Measurements from ENCODE around the gene MUC7. TPM values are rescaled to one million over a fixed set of nuclear protein-coding genes. Genes with fewer than 3 reads are reported as not detected.
"Not testable (repeated sequence)": the region's sequence is repeated elsewhere in the genome, so short reads cannot be mapped to it uniquely, and the experiment has no call there.

The MUC7 gene
- polyA plus RNA-seq (ENCODE audit: insufficient read depth in 1 of 5, insufficient read length in 5 of 5, low replicate concordance in 1 of 5), result not detected
- long read RNA-seq, donor 1, result 0 reads
- long read RNA-seq, donor 2, result 0 reads
- long read RNA-seq, donor 3, result 0 reads
- long read RNA-seq, donor 4, result 0 reads
- long read RNA-seq, donor 5, result 0 reads
- long read RNA-seq, donor 6, result 0 reads
- long read RNA-seq, donor 7, result 0 reads
- long read RNA-seq, donor 8, result 0 reads

- no peak for DNase-seq
These were observed at the start of gene MUC7 for GRCh38 chr4:70471897-70472296. TSS of gene MUC7 (plus strand) at chr4:70472197. CDS start at chr4:70474022, 1,825 bp downstream.

DNA sequence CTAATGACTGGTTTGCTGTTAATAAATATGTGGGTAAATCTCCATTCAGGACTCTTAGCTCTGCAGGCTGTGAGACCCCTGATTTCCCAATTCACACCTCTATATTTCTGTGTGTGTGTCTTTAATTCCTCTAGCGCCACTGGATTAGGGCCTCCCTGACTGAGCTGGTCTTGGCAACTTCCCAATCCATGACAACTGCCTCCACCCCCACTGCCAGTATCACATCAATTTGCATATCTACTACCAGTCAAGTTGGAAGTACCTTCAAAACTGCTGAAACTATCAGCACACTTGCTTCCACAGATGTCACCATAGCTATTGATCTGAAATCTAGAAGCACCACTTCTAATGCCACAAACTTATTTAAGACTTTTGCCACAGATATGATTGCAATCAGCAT, 46.7 kb upstream of the MUC7 start:
- no peak for DNase-seq

GRCh38 chr4:70426789-70427188, 45.2 kb upstream of the MUC7 start:
- no peak for DNase-seq

- DNase-seq, result no peak
These were observed 34.8 kb upstream of the MUC7 start for GRCh38 chr4:70437197-70437596.

DNA sequence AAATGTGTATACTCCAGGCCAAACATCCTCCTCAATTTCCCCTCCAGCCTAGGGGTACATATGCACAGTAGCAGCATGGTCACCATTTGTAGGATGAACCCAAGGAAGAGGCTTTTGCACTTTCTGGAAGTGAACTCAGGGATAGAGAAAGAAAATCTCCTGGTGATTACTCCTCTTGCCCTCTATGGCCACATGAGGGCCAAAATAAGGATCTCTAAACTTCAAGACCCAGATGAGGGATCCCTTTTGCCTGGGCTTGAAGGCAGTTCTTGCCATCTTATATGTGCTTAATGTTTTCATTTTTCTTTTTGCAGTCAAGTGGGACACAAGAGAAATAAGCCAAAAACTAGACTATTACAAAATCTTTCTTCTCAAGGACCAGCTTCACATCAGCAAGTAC, 29.5 kb upstream of the MUC7 start:
- no peak for DNase-seq

DNA sequence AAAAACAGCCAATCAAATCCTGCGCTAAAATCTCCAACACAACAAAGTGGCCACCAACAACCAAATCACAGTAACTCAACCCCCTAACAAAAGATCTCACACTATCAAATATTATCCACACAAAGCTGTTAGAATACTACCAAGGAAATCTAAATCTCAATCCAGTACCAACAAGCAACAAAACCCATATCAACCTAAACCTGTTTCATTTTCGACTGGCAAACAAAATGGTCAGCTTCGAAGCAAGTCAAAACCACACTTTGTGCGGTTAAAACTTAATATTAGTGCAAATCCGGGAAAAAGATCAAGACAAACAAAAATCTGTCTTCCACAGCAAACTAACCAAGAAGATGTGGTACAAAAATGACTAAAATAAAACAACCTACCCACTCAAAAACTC, 28.7 kb upstream of the MUC7 start:
- DNase-seq, result no peak

- DNase-seq, result no peak
These were observed 22.8 kb upstream of the MUC7 start for GRCh38 chr4:70449220-70449619.

DNA sequence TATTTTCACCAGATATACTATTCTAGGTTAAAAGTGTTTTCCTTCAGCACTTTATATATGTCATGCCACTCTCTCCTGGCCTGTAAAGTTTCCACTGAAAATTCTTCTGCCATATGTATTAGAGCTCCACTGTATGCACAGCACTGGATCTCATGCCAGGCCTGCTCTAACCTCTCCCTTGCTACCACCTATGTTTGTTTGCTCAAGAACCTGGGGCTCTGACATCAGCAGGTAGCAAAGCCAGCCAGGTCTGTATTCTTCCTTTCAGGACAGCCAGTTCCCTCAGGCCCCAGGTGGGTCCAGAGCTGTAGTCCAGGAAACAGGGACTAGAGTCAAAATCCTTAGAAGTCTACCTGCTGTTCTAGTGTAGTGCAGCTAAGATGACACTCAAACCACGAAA, 19.1 kb upstream of the MUC7 start:
- DNase-seq, result no peak

DNA sequence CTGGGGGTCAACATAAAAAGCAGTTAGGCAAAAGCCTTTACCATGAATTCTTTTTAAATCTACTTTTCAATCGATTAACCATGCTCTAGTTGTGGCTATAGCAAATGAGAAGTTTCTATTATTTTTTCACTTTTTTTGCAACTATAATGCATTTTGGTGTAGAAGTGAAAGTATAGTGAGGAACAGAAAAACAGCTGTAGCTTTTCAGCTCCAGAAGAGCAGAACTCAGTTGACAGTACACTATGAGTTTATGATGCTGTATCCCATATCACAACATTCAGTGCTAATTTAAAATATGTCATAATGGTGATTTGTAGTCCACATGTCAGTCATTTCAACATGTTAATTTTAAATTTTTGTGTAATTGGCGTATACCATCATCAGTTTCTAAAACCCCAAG, 8.7 kb upstream of the MUC7 start:
- DNase-seq, result no peak

DNA sequence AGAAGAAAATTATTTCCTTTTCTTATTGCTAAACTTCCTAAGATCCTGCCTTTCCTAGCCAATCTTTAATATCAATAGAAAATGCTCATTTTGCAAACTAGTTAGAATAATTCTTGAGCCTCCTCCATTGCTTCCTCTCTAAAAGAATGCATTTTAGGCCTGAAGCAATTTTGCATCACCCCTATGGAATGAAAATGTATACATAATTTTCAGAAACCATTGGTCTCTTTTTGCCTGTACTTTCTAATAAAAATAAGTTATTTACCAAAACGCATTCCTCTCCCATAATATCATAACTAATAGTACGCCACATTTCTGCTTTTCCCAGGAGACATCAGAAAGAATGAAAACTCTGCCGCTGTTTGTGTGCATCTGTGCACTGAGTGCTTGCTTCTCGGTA, 1.7 kb downstream of the MUC7 start:
- no peak for DNase-seq

- no peak for DNase-seq
These were observed 16.8 kb downstream of the MUC7 start for GRCh38 chr4:70488748-70489147.

DNA sequence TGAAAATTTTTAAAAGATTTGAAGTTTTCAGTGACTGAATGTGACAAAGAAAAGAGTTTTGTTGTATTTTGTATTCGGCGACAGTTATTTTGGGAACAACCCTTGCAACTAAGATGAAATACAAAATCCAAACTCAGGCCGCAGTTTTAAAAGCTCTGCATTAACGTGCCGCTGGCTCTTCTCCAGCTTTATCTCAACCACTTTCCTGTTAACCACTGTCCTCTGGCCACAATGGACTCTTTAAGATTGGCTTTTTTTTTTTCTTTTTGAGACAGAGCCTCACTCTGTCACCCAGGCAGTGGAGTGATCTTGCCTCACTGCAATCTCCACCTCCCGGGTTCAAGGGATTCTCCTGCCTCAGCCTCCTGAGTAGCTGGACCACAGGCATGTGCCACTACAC, 24.2 kb downstream of the MUC7 start:
- no peak for DNase-seq

GRCh38 chr4:70501838-70502237, 29.8 kb downstream of the MUC7 start:
- DNase-seq, result not testable (repeated sequence)

DNA sequence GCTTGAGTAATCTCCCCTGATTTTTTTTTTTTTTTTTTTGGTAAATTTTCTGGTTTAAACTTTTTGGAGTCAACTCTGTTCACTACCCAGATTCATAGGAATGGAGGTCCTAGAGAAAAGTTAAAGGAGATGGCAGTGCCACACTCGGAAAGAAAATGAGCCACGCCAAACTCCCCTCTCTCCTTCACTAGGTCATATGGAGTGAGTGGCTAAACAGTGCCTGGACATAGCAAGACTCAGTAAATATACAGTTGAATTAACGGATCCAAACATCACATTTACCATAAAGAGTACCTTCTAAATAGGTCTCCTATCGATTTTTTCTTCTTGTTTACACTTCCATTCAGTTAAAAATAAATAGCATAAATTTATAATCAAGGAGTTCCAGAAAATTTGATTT, 32.7 kb downstream of the MUC7 start:
- DNase-seq, result no peak

- DNase-seq, result peak; percentile 32 to 60
These were observed 33.3 kb downstream of the MUC7 start for GRCh38 chr4:70505151-70505748.

- peak; percentile 19 to 24 for DNase-seq
These were observed 36.8 kb downstream of the MUC7 start for GRCh38 chr4:70508801-70509200.

DNA sequence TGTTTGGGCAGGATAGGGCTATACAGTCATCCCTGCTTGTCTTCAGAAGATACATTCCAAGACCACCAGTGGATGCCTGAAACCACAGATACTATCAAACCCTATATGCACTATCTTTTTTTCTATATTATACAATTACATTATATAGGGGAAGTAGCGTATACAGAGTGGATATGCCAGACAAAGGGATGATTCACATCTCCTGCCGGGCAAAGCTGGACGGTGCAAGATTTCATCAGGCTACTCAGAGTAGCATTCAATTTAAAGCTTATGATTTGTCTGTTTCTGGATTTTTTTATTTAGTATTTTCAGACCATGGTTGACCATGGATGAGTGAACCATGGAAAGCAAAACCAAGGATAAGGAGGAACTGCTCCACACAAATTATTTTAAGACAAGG, 39.4 kb downstream of the MUC7 start:
- no peak for DNase-seq

- DNase-seq, result no peak
These were observed 43.6 kb downstream of the MUC7 start for GRCh38 chr4:70515367-70516250.

DNA sequence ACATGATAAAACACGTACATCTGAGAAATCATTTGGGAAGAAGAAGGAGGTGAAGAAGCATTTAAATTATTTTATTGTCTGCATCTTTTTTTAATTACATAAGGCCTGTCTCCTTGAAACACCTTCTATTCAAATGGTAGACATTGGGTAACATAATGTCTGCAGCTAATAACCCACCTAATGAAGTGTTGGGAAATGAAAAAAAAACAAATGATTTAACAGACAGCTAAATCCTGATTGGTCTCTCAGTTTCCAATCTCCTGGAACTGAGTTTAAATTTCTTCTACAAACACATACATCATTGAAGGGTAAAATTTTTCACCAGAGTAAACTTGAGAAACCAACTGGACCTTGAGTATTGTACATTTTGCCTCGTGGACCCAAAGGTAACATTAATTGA, 46.3 kb downstream of the MUC7 start, which contains the start of gene AMTN:
AMTN (plus strand) TSS at position 301 of the 400 bp plus-strand sequence. CDS start 209 bp downstream, outside the sequence.
- DNase-seq, result no peak

DNA sequence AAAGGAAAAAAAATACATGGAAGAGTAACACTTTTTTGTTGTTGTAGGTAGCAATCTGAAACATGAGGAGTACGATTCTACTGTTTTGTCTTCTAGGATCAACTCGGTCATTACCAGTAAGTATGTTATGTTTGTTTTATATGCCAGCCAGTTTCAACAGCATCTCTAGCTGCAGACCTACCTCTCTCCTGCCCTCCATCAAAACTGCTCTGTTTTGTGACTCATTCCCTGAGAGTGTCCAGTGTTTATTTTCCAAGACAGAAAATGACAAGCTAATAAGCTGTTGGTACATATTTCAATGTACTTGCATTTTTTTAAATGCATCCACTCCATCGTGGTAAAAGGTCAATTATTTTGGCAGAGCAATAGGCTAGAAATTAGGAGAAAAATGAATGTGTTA, 46.7 kb downstream of the MUC7 start:
- no peak for DNase-seq

GRCh38 chr4:70522626-70523025, 50.6 kb downstream of the MUC7 start:
- DNase-seq, result no peak

DNA sequence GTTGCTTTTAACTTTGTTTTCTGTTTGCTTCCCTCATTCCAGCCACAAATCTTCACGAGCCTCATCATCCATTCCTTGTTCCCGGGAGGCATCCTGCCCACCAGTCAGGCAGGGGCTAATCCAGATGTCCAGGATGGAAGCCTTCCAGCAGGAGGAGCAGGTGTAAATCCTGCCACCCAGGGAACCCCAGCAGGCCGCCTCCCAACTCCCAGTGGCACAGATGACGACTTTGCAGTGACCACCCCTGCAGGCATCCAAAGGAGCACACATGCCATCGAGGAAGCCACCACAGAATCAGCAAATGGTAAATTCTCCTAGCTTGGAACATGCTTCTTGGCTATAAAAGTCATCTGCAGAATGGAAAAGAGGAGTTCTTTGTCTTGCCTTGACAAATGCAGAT, 59.0 kb downstream of the MUC7 start:
- no peak for DNase-seq

DNA sequence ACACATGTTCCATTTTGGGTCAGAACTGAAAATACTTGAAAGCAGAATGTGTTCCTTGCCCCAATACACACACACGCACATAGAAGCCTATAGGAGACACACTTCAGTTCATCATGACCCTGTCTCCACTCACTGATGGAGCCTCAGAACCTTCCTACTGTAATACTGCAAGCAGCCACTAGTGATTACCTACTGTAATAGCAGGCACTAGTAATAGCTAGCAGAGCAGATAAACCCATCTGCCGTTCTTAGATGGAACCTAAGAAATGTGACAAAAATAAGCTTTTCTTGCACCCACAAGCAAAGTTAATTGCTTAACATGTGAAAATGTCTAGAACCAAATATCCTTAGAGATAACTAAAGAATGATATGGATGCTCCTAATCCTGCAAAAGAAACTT, 60.0 kb downstream of the MUC7 start:
- no peak for DNase-seq
